GM19467 (cell line): ENCODE measurements around the gene ROR1.

ENCODE experiments used
- ATAC-seq: cut with Tn5 transposase; IDR thresholded peaks from one replicate; pipeline ENCODE4 v1.9.1; 2021; ENCODE audit warnings: mild to moderate bottlenecking, moderate library complexity; ENCODE audit not compliant: unreplicated experiment

The ROR1 gene

DNA sequence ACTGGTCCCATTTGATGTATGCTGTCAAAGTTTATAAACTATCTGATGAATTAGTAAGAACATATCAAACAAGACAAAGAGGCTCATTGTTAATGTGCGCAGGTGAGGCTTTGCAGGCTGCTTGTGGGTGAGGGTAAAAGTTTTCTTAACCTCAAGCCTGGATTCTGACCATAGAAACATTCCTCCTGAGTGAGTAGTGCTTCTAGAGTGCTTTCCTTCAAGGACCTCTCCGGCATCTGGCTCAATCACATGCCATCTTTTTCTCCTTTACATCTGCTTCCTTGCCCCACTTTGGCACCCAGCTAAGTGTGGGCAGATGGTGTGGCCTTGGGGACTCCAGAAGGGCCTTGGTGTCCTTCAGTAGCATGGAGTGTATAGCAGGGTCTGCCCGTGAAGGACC is 104.0 kb downstream of the ROR1 start:
- no peak for ATAC-seq

DNA sequence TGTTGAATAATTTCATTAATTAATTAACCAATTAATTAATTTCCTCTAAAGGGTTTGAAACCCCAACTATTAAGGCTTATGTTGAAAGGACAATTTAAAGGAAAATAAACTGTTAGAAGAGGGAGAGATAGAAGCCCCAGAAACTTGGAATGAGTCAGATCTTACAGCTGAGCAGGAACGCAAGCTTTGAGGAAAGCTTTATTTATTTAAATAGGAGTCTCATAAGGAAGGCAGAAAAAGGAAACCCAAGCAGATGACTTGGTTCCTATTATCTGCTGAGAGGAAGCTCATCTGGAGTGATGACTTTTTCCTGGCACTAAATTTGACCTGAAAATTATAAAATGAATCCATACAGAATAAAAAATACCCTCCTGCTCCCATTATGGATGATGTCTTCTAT is 105.1 kb downstream of the ROR1 start:
- ATAC-seq: no peak

DNA sequence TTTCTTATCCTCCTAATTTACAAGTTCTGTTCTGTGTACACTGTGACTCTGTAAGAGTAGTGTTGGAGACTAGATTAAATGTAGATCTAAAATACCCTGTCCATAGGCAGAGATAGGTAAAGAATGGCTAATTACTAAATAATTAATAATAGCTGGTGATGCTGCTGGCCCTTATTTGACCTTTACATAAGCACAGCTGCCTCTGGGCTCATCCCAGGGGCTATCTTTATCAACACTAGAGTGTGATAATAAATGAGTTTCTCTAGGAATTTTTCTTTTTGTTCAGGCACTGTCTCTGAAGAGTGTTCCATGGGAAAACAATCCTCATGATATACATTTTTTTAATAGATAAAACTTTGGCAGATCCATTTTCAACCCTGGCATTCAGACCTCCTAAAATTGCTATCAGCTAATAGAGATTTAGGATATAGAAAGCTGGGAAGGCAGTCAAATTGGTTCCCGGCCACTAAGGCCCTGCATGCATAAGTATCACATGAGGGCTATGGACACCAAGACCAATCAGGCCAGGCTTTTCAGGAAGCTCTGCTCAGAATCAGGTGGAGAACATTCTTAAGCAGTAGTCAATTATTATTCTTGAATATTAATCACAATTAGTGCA is 107.2 kb downstream of the ROR1 start:
- no peak for ATAC-seq

DNA sequence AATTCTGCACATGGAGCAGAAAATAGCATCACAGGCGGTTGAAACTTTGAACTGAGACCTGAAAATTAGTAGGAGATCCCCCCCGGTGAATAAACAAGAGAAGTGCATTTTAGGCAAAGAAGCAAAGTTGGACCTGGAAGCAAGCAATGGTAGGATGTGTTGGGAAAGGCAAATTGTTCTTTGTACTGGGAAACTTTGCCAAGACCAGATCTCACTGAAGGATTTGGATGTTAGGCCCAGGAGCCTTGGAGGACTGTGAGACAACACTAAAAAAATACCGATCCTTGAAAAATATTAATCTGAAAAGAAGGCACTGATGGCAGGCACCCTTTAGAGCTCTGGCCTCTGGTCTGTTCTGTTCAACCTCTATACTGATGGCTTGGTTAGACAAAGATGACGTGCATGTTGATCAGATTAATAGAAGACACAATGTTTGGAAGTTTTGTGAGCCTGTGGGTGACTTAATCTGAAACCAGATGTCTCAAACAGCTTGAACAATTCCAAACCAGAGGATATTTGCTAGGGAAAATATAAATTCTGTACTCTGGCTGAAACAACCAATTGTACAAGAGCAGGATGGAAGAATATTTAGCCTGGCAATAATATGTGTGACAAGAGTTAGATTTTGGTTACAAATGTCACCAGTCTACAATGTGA is 108.4 kb downstream of the ROR1 start:
- ATAC-seq: no peak

DNA sequence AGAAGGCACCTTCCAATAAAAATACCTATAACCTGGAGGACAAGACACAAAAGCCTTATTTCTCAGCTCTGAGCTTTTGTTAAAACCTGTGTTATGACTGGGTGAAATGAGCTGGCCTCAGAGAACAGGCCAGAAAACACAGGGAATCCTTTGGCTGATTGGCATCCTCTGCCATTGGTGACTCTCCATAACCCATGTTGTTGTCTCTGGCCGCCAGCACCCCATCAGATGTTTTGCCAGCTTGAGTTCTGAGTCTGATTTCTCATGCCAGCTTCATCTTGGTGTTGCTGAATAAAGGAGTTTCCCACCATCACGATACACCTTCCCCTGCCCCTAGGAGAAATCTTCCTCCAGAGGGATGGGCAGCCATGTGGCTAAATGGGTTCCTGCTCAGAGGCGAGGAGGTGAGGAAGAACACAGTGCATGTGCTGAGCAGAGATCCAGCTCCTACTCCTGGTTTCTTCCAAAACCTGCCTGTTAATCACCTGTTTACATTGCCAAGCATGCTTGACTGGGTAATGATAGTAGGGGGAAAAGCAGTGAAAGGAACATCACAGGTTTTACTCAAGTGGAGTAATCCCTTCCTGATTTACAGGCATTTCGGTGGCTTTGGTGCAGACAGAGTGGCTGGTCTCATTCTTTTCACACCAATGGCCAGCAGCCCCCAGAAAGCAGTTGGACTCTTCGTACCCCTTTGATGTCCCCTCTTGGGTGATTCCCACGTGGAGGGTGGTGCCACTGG is 109.8 kb downstream of the ROR1 start:
- ATAC-seq: no peak

DNA sequence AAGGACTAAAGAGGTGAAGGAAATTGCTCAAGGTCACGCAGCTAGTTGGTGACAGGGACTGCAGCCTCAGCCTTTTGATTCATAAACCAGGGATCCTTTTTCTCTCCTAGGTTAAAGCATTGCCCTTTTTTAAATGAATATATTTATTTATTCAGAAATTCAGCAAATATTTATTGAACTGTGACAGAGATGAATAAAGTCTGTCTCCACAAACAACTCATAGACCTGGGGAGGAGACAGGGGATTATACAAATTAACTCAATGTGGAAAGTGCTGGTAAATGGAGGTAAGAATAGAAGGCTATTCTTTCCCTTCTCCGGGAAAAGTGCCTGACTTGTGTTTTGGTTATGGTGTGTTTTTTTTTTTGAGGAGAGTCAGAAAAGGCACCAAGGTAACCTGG is 110.7 kb downstream of the ROR1 start:
- ATAC-seq: no peak

DNA sequence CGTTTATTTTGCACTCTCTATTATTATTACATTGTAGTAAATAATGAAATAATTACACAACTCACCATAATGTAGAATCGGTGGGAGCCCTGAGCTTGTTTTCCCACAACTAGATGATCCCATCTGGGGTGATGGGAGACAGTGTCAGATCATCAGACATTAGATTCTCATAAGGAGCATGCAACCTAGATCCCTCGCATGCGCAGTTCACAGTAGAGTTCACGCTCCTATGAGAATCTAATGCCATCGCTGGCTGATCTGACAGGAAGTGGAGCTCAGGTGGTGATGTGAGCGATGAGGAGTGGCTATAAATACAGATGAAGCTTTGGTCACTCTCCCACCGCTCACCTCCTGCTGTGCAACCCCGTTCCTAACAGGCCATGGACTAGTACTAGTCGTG is 112.1 kb downstream of the ROR1 start:
- ATAC-seq: no peak

DNA sequence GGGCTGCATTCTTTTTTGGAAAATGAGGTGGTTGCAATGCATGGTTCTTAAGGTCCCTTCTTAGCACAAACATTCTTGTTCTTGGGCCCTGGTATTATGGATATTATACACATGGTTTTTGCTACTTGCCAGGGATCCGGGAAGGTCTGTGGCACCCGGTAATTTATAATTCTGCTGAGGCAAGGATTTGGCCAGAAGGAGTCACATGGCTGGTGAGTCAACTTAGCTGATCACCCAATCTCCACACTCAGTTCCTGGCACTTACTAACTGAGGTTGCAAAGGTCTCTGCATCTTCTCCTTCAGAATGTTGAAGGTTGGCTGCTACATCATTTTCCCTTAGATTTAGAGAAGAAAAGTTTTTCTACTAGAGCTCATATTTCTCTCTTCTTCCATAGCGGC is 112.5 kb downstream of the ROR1 start:
- no peak for ATAC-seq

DNA sequence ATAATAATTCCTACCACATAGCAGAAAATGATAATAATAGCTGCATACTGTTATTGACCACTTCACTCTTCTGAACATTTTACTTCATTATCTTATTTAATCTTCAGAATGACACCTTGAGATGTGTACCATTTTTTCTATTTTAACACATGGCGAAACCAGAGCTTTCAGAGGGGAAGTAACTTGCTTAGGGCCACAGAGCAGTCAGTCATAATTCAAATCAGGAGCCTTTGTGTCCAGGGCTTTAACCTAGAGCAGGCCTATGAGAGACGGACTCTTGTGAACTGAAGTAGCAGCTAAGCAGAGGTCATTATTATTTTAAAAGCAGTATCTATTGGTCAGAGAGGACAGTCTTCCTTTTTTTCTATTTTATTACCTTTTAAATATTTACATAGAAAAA is 114.0 kb downstream of the ROR1 start:
- no peak for ATAC-seq

DNA sequence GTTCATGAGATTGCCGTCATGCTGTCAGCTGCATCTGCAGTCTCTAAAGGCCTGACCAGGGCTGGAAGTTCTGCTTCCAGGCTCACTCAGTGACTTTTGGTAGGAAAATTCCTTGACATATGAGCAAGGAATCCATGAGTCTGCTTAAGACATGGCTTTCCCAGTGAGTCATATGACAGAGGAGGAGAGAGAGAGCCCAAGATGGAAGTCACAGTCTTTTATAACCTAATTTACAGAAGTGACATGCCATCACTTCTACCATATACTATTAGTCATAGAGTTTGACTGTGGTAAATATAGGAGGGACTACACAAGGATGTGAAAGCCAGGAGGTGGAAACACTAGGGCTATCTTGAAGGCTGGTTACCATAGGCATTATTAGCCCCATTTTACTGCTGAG is 115.2 kb downstream of the ROR1 start:
- ATAC-seq: no peak

DNA sequence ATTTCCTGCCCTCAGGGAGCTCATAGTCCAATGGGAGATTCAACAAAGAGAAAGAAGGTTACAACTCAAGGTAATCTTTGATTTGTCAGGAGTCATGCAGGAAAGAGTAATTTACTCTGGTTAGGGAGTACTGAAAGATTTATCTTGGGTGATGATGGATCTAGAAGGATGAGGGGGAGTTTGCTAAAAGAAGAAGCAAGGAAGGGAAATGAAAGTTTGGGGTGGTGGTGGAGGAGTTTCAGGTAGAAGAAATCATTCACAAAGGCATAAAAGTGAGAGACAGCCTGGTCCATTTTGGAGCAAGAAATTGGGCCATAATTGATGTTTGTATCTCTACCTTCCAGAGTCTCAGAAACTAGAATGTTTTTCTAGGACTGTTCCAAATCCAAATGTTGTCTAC is 116.7 kb downstream of the ROR1 start:
- no peak for ATAC-seq

DNA sequence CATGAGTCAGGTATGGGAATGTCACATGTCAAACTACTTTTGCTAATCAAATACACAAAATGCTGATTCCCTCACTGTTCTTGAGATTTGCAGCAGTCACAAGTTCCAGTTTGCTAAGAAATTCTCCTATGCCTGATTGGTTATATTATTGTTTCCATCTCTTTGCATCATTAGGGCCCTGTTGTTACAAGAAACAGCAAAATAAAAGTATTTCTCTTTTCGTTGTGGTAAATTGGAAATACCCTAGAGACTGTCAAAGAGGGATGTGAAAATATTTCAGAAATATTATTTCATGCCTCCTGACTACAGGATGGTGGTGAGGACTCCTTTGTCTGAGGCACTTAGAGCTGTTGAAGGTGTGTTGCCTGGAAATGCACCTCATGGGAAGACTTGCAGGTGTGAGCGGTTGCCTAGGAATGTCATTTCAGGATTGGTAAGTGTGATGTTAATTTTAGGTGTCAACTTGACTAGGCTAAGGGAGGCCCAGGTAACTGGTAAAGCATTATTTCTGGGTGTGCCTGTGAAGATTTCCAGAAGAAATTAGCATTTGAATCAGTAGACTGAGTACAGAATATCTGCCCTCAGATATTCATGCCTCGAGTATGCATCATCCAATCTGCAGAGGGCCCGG is 117.4 kb downstream of the ROR1 start:
- ATAC-seq: no peak

DNA sequence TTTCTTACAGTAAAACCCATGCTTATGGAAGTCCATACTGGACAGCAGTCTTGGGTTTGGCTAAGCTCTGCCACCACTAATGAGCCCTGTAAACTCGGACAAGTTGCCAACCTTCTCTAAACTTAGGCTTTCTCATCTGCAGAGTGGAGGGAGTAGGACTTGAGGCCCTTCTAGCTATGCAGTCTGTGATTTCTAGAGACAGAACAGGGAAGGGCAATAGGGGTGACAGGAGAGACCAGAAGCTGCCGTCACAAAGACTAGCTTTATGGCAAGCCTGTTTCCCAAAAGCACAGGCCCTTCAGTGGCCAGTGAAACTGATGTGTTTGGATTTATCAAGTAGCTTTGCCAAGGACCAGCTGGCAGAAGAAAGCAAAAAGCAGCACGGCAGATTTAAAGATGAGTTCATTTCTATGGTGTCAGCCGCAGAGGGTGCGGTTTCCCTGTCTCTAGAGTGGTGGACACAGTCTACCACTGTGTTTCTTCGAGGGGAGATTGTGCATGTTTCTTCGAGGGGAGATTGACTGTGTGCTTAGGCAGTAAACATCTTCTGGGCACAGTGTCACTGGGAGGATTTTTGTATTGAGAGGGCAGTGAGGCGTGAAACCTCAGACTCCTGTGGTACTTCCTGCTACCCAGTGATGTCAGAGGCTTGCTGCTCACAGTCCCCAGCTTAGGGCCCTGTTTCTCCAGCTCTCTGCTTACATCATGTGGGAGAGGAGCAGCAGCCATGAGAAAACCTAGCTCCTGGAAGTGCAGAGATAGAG is 119.0 kb downstream of the ROR1 start:
- ATAC-seq: peak; percentile 100

DNA sequence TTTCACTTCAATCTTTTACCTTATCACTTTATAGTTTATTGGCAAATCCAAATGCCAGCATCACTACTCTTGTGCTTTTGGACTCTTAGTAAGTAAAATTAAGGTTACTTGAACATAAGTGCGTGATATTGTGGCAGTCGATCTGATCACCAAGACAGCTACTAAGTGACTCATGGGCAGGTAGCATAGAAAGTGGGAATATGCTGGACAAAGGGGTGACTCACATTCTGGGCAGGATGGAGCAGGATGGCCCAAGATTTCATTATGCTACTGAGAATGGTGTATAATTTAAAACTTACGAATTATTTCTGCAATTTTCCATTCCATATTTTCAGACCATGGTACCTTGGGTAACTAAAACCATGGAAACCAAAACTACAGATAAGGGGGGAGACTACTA is 120.2 kb downstream of the ROR1 start:
- no peak for ATAC-seq

DNA sequence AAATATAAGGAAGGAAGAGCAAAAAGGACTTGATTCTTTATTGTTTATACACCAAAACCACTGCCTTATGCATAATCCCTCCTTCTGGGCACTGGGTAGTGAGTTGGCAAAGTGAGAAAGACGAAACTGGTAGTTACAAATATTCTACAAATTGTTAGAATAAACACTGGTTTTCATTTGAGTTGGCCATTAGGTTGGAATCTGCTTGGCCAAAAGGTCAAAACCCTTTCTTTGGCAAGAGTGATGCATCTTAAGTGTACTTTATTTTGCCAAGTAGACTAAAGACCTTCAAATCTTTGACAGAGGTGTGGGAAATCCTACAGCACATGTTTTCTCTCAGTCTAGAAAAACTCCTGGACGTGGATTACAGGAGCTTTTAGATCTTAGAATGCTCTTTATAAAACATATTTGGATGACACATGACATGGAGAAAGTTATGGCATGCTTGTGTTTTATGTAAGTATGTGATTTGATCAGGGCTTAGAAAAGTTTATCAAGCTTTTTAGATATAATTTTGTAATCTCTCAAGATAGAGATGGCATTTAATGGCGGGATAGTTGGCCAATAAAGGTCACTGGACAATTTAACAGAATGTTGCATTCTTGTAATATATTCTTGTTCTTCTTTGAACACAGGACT is 120.9 kb downstream of the ROR1 start:
- no peak for ATAC-seq

DNA sequence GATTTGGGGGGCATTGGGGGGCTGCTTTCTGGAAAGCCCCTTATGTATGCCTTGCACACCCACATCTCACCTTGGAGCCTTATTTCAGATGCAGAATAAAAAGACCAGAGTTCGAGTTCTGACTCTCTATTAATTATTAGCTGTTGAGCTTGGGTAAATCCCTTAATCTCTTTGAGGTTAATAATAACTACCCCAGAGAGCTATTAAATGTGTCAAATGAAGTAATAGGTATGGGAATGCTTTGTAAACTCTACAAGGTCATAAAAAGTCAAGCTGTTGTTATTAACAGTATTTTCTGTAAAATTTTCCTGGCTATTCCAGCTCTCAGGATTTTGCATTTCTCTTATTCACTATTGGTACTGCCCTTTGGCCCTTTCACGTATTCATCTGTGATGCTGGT is 122.9 kb downstream of the ROR1 start:
- ATAC-seq: no peak

DNA sequence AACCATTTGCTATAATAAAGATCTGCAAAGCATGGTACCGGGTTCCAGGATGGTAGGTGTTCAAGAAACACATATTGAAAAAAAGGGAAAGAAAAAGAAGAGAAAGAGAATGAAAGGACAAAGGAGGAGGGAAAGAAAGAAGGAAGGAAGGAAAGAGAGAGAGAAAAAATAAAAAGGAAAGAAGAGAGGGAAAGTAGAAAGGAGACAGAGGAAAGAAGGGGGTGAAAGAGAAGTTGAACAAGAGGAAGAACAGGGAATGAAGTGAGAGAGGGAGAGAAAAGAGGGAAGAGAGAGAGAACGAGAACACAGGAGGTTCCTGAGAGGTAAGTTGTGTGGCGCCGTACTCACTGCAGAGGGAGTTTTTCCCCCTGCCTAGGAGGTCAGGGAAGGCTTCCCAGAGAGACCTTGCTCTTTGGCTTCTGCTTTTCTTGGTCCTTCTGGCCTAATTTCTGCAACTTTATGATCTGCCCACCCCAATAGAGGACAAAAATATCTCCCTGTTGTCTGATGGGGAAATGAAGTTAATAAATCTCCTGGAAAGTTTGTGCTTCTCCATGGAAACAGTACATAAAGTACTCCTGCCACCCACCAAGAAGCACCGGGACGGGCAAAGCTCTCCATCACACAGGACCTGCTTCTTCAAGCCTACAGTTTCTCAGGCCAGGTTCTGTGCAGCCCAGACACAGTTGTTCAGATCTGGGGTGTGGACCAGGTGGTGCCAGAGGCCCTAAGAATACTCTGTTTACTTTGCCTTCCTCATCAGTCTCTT is 124.8 kb downstream of the ROR1 start:
- ATAC-seq: no peak

DNA sequence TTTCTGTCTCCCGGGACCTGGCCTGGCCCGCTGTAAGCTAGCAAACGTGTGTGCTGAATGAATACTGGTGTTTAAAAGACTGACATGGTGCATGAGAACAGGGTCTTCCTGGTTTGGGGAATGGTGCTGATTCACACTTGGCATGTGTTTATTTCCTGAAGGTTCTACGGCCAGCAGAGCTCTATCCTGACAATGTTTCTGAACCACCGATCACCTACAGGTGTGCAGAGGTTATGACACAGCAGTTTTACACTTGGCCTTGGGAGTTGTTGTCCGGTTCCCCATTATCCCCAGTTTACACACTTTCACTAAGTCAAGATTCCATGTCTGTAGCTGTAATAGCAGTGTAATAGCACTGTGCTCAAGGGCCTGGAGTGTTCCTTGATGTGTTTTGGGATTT is 127.3 kb downstream of the ROR1 start:
- ATAC-seq: no peak

DNA sequence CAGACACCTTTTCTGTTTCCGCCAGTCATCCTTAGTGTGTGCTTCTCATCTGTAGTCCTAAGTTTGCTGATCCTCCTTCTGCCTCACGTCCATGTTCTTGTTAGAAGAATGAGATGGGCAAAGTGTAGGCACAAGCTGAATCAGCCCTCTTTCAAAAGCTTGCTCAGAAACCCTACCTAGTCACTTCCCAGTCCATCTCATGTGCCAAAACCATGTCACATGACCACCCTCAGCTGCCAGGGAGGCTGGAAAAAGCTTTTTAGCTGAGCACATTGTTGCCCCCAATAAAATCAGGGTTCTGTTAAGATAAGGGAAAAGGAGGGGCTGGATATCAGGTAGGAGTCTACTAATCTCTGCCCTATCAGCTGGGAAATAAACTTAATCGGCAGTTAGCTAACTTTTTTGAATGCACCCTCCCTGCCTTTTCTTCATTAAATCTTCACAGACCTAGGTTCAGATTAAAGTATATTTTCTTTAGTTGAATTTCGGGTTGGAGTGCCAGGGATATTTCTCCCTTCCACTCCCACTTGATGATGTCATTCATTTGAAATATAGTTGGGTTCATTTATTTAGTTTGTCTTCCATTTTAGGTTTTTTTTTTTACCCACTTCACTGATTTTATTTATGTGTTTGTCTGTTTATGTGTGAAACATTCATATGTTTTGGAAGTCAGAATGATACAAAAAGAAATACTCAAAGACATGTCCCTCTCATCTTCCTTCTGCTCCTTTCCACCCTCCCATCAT is 129.2 kb downstream of the ROR1 start:
- ATAC-seq: no peak
